Measurements from ENCODE around the gene GNAZ.

- TF ChIP-seq CTCF (IDR thresholded peaks at IDR 0.05): no peak
- no peak for TF ChIP-seq ZFX (IDR thresholded peaks at IDR 0.05; ENCODE audit: borderline replicate concordance)
Observed at GRCh38 chr22:23137905-23138561, 67.7 kb downstream of the GNAZ start.
